Measurements from ENCODE around the gene PELI2.

The PELI2 gene

GRCh38 chr14:56244138-56244789, 126.1 kb downstream of the PELI2 start:
- DNase-seq (ENCODE audit: extremely low spot score) = no peak
- POLR2A ChIA-PET = no interaction called here
- TF ChIP-seq, protein P1, sequence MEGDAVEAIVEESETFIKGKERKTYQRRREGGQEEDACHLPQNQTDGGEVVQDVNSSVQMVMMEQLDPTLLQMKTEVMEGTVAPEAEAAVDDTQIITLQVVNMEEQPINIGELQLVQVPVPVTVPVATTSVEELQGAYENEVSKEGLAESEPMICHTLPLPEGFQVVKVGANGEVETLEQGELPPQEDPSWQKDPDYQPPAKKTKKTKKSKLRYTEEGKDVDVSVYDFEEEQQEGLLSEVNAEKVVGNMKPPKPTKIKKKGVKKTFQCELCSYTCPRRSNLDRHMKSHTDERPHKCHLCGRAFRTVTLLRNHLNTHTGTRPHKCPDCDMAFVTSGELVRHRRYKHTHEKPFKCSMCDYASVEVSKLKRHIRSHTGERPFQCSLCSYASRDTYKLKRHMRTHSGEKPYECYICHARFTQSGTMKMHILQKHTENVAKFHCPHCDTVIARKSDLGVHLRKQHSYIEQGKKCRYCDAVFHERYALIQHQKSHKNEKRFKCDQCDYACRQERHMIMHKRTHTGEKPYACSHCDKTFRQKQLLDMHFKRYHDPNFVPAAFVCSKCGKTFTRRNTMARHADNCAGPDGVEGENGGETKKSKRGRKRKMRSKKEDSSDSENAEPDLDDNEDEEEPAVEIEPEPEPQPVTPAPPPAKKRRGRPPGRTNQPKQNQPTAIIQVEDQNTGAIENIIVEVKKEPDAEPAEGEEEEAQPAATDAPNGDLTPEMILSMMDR (IDR thresholded peaks at IDR 0.05; ENCODE audit: control extremely low read depth, extremely low read depth, low read depth, missing control alignments) = no peak
- CTCF ChIA-PET = no interaction called here

- CTCF ChIA-PET = no interaction called here
- POLR2A ChIA-PET = no interaction called here
- DNase-seq (ENCODE audit: extremely low spot score) = no peak
- TF ChIP-seq, protein P1 (IDR thresholded peaks at IDR 0.05; ENCODE audit: control extremely low read depth, extremely low read depth, low read depth, missing control alignments) = peak; percentile 24
Observed at GRCh38 chr14:56247495-56248200, 129.4 kb downstream of the PELI2 start.

- DNase-seq (ENCODE audit: extremely low spot score) = no peak
- TF ChIP-seq, protein P1 (IDR thresholded peaks at IDR 0.05; ENCODE audit: control extremely low read depth, extremely low read depth, low read depth, missing control alignments) = no peak
- CTCF ChIA-PET = no interaction called here
- POLR2A ChIA-PET = no interaction called here
Observed at GRCh38 chr14:56248442-56248841, 130.2 kb downstream of the PELI2 start.

DNA sequence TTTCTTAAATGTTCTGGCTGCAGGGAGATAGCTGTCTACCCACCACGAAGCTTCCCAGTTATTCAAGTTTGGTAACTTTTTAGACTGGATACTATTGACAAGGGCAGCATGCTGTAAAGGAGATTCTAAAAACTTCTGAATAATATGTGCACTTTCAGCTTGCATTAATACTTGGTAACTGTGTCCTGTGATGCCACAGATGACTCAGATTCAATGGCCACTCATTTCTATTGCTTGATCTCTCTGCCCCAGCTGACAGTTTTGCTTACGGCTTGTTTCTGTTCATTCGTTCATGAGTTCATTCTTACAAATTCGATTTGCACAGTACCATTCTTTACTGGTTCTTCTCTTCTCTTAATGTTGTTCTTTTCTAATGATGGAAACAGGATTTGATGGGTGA, 142.8 kb downstream of the PELI2 start:
- no peak for DNase-seq (ENCODE audit: extremely low spot score)
- TF ChIP-seq, protein P1 (IDR thresholded peaks at IDR 0.05; ENCODE audit: control extremely low read depth, extremely low read depth, low read depth, missing control alignments) = no peak
- CTCF ChIA-PET = interaction anchor here (1.2 kb wide), 3 partner anchors 9 to 33 kb away, joined by 3 read pairs; no protein-coding TSS in a partner anchor
- POLR2A ChIA-PET = no interaction called here

- ChIA-PET CTCF (no interaction called here), POLR2A (no interaction called here)
- TF ChIP-seq, protein P1 (IDR thresholded peaks at IDR 0.05; ENCODE audit: control extremely low read depth, extremely low read depth, low read depth, missing control alignments) = no peak
- DNase-seq (ENCODE audit: extremely low spot score) = no peak
Observed at GRCh38 chr14:56262530-56262929, 144.3 kb downstream of the PELI2 start.

- ChIA-PET POLR2A (no interaction called here), CTCF (no interaction called here)
- TF ChIP-seq, protein P1 (IDR thresholded peaks at IDR 0.05; ENCODE audit: control extremely low read depth, extremely low read depth, low read depth, missing control alignments) = no peak
- DNase-seq (ENCODE audit: extremely low spot score) = no peak
Observed at GRCh38 chr14:56268039-56268438, 149.8 kb downstream of the PELI2 start.

Measured in GM10248 (cell line).